HuH-7 (cell line): ENCODE results near the gene SYT17.
A peak's percentile ranks its signal among the peaks of the same experiment; 100 is the strongest.

Source experiments
- DNase-seq: peaks from one replicate; pipeline ENCODE4 v3.0.0; 2011; ENCODE audit warnings: low spot score

The SYT17 gene

GRCh38 chr16:19167710-19168370 is at the start of gene SYT17:
Gene SYT17, plus strand, starts transcription at chr16:19168240. Its CDS starts 407 bp downstream, at chr16:19168647.
- DNase-seq = peak; percentile 79

GRCh38 chr16:19118938-19119431 is 49.1 kb upstream of the SYT17 start:
- no peak for DNase-seq

- DNase-seq = no peak
These were observed 48.5 kb upstream of the SYT17 start for GRCh38 chr16:19119564-19119963.

GRCh38 chr16:19123535-19124178 is 44.4 kb upstream of the SYT17 start:
- no peak for DNase-seq

- DNase-seq = no peak
These were observed 41.7 kb upstream of the SYT17 start for GRCh38 chr16:19126300-19126699.

GRCh38 chr16:19127205-19127604 is 40.8 kb upstream of the SYT17 start:
- no peak for DNase-seq

GRCh38 chr16:19127674-19128131 is 40.3 kb upstream of the SYT17 start:
- DNase-seq = no peak

GRCh38 chr16:19128454-19129200 is 39.4 kb upstream of the SYT17 start:
- DNase-seq = no peak

- DNase-seq = no peak
These were observed 37.7 kb upstream of the SYT17 start for GRCh38 chr16:19130385-19130784.

GRCh38 chr16:19130852-19131824 is 36.9 kb upstream of the SYT17 start:
- DNase-seq = no peak

- no peak for DNase-seq
These were observed 36.2 kb upstream of the SYT17 start for GRCh38 chr16:19131825-19132218.

- DNase-seq = no peak
These were observed 35.8 kb upstream of the SYT17 start for GRCh38 chr16:19132255-19132654.

GRCh38 chr16:19132898-19133297 is 35.1 kb upstream of the SYT17 start:
- DNase-seq = no peak

GRCh38 chr16:19133600-19133999 is 34.4 kb upstream of the SYT17 start:
- DNase-seq = no peak

GRCh38 chr16:19135201-19135842 is 32.7 kb upstream of the SYT17 start:
- DNase-seq = no peak

- DNase-seq = no peak
These were observed 32.1 kb upstream of the SYT17 start for GRCh38 chr16:19135896-19136438.

- no peak for DNase-seq
These were observed 31.4 kb upstream of the SYT17 start for GRCh38 chr16:19136549-19137196.

- no peak for DNase-seq
These were observed 30.6 kb upstream of the SYT17 start for GRCh38 chr16:19137201-19138128.

GRCh38 chr16:19138601-19139000 is 29.4 kb upstream of the SYT17 start:
- DNase-seq = no peak
